ENCODE results near the gene GEMIN7.
A peak's percentile ranks its signal among the peaks of the same experiment; 100 is the strongest.

The GEMIN7 gene

DNA sequence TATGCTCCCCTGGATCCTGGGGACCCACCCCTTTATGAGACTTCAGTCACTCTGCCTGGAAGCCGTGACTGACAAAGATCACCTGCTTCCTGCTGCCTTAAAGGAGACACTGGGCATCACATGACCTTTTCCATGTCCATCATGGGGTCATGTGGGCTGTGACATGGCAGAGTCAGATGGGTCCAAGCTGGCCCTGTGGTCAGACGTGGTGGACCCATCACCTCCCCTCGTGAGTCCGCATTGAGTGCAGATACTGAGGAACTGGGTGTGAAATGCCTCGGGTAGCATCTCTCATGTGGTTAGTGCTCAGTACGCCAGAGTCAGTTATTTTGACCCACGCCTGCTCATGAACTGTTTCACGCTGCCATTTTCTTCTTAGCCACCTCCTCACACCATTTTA is 54.6 kb downstream of the GEMIN7 start:
- DNase-seq, result no peak

DNA sequence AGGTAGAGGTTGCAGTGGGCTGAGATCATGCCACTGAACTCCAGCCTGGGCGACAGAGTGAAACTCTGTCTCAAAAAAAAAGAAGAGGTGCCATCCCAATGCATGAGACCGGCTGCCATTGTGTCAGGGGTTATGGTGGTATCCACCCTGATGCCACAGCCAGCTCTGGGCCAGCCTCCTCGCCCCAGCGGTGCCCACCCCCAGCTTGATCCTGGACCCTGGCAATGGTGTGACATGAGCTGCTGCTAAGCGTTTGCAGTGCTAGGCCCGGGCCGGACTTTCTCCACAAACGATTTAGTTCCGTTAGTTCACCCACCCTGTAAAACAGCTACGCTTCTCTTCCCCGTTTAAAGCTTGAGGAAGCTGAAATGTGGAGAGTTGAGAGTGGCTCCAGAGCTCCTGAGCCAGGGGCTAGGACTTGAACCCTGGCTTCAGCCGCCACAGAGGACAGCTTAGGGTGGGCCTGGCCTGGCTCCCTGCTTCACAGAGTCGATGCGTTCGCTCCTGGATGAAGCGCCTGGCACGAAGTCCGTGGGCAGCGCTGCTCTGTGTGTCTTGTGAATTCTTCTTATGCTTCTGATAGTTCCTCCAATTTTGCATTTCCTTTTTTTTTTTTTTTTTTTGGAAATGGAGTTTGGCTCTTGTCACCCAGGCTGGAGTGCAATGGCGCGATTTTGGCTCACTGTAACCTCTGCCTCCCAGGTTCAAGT is 56.3 kb downstream of the GEMIN7 start:
- no peak for DNase-seq

DNA sequence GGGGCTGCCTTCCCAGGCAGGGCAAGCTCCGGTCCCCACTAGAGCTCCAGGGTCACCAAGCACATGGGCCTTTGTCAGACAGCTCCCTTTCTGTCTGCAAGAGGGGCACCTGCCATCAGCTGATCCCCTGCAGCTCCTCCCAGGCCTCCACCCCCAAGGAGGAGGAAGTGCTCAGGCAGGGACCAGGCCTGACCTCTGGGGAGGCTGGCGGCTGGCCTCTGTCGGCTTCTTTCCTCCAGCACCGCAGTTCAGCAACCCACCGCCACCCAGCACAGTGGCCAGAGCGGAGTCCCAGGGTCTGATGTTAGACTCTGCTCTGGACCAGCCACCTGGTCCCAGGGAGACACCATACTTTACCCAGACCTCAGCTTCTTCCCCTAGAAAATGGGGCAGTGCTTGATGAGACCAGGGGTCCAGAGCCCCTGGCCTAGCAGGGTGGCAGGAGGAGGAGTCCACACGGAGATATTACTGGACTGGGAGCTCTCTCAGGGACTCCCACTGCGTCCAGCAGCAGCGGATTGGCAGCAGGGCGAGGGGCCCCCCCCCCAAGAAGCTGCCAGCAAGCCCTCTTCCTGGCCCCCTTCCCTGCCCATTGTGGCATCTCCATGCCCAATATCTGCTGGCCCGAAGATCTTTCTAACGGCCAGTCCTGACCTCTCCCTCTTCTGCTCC is 57.6 kb downstream of the GEMIN7 start:
- peak; percentile 78 for DNase-seq

DNA sequence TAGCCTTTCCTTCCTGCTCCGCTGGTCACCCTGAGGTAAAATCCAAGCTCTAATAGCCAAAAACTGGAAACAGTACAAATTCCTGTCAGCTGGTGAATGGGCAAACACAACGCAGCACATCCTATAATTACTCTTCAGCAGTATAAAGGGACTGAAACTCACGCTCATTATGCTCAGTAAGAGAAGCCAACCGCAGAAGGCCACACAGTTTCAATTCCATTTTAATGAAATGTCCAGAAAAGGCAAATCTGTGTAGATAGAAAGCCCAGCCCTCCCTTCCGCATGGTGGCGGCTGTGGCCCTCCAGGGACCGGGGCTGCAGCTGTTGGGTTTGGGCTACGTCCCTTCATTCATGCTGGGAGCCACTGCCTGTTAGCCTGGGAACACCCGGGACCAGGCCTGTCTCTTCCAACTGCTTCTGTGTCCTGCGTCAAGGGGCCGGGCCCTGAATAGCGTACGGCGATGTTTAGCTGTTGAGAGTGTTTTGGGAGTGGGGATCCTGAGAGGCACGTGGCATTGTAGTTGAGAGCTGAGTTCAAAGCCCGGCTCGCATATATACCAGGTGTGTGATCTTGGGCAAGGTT is 58.2 kb downstream of the GEMIN7 start:
- DNase-seq, result peak; percentile 87

DNA sequence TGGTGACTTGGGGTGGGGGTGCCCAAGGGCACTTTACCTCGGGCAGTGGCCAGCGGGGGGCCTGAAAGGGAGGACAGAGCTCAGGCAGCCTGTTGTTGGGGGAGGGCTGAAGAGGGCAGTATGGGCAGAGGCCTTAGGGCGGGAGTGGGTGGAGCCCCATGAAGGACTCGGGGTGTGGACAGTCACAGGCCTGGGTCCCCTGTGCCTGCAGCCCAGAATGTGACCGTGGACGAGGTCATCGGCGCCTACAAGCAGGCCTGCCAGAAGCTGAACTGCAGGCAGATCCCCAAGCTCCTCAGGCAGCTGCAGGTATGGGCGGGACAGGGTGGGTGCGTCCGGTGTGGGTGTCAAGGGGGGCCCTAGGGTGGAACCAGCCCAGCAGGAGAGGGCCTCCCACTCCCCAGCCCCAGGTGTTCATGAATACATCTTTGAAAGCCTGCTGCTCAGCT is 59.3 kb downstream of the GEMIN7 start:
- no peak for DNase-seq

DNA sequence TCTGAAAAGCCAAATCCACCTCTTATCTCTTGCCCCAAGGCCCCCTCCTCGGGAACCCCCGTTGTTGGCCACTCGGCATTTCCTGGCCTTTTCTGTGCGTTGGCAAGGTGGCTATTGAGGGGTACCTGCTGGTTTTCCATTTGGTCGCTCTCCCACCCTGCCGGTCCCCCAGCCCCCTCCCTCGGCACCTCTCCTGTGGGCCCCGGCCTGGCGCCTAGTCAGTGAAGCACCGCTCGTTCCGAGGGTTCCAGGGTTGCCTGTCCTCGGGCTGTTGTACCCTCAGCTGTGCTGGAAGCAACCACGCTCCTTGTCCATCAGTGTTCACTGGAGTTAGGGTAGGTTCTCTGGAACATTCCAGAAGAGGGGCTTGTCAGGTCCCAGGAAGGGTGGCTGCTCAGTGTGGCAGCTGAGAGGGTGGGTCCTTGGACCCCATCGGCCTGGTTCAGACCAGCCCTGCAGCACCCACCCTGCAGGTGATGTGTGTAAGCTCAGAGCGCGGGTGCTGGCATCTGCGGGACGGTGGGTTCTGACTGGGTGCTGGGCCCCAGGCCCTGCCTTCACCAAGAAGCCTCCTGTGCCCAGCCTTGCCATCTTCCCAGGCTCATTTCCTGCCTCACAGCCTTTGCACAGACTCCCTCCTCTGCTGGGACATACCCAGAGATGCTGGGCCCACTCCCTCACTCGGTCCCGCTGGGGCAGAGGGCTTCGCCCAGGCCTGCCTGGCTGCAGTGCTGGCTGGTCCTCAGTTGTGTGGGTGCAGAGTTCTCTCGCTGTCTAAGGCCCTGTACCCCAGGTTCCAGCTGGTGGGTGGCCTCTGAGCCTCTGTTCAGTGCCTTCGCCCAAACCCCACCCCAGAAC is 60.5 kb downstream of the GEMIN7 start:
- no peak for DNase-seq

DNA sequence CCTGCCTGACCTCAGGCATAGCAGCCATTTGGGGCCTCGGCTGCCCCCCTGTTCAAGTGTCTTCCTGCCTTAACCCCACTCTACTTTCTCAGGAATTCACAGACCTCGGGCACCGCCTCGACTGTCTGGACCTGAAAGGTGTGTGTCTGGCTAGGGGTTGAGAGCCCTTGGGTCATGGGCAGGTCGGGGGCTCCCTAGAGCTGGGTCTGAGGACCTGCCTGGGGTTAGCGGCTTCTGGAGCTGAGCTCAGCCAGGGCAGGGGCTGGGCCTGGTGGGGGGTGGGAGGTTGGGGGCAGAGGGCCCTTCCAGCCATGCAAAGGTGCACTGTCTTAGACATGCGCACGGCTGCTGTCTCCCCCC is 61.1 kb downstream of the GEMIN7 start:
- DNase-seq, result no peak

DNA sequence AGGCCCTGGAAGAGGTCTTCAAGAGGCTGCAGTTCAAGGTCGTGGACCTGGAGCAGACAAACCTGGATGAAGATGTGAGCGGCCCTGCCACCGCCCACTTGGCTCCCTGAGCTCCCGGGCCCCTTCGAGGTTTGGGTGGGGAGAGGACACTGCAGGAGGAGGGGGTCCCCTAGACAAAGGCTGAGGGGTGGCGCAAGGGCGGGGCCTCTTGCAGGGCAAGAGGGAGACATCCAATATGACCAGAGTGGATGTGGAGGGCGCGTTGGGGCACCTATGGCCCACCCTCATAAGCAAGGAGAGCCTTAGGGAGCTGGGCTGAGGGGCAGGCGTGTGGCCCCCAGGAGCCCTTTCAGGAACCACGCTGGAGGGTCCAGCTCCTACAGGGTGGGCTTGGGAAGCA is 61.5 kb downstream of the GEMIN7 start:
- no peak for DNase-seq

Data from MV-4-11 (cell line).